Karpas-422 (cell line): ENCODE data around the gene SLC25A17. TPM values are rescaled to one million over a fixed set of nuclear protein-coding genes. Genes with fewer than 3 reads are reported as not detected.

ENCODE experiments used
- small RNA-seq: library from RNA; depleted of rRNA; stranded (forward); fragments of <200 nt; gene quantifications from one replicate; pipeline ENCODE3, GENCODE V24; 2014
- total RNA-seq: library from RNA; depleted of rRNA; stranded (reverse); fragments of >200 nt; shearing (Covaris generic); gene quantifications from 2 replicates; pipeline ENCODE4 v1.2.3, GENCODE V29; 2014; ENCODE audit warnings: low replicate concordance; rRNA removed

The SLC25A17 gene
- total RNA-seq, 1 experiment from 2014 or later: 41.8 TPM

Small RNA genes lying within 50 kb of the gene (small RNA-seq; reads per million reads assigned to genes)
- gene JTBP1: not detected
- 0.16 reads per million for gene MIR4766

Other genes starting within 250 kb of the SLC25A17 start
- 37.2 and 51.6 TPM in 2 replicates for gene MRTFA, start 182.6 kb downstream of the SLC25A17 start, total RNA-seq
- gene MCHR1, start 139.9 kb downstream of the SLC25A17 start, total RNA-seq: not detected in 2 replicates
- gene ST13, start 37.3 kb upstream of the SLC25A17 start, total RNA-seq: 130 and 229 TPM in 2 replicates
- 11.7 and 17.5 TPM in 2 replicates for gene XPNPEP3, start 37.8 kb upstream of the SLC25A17 start, total RNA-seq
- gene DNAJB7, start 42.8 kb upstream of the SLC25A17 start, total RNA-seq: not detected in 2 replicates
- 57.5 and 86.1 TPM in 2 replicates for gene RBX1, start 132.0 kb upstream of the SLC25A17 start, total RNA-seq